GM12878 (cell line): Measurements from ENCODE around the gene NPY2R. TPM values are rescaled to one million over a fixed set of nuclear protein-coding genes. Genes with fewer than 3 reads are reported as not detected.

ENCODE experiments used
- ATAC-seq: fragments of 200-7000 bp; cut with Tn5 transposase; 3 replicates; pipeline ENCODE4 v1.9.1; 2020; ENCODE audit warnings: mild to moderate bottlenecking, moderate library complexity
- BruUV-seq: library from RNA; stranded (reverse); fragments of 400-500 nt; replicated peaks from 2 replicates; lab custom pipeline; 2021; lab: Mats Ljungman, UMichigan
- CTCF ChIA-PET: fragments of 300-600 bp; sonication (Branson Sonifier 250); formaldehyde crosslinking; extraction: SDS; loops from one replicate; lab custom pipeline; 2021; ENCODE audit warnings: inconsistent platforms; lab: Yijun Ruan, JAX
- POLR2A ChIA-PET: fragments of 350-600 bp; formaldehyde crosslinking; extraction: SDS; loops from one replicate; lab custom pipeline; 2021; ENCODE audit warnings: inconsistent platforms; lab: Charles Lee
- RAD21 ChIA-PET: fragments of 300-600 bp; sonication (Branson Sonifier 250); formaldehyde crosslinking; loops from one replicate; lab custom pipeline; 2023; ENCODE audit warnings: antibody characterized with exemption; ENCODE audit not compliant: unreplicated experiment; lab: Charles Lee
- SMC1A ChIA-PET: fragments of 300-600 bp; sonication (Branson Sonifier 250); formaldehyde crosslinking; loops from one replicate; lab custom pipeline; 2023; ENCODE audit not compliant: unreplicated experiment, uncharacterized antibody; lab: Charles Lee
- DNase-seq: peaks from one replicate; pipeline ENCODE4 v3.0.0-alpha.2; 2011; ENCODE audit warnings: low read depth, low spot score
- FAIRE-seq: peaks from 3 replicates; lab custom pipeline; 2011; peaks lifted over from hg19 to GRCh38; lab: Jason Lieb, UNC
- H2AFZ ChIP-seq: 2 replicates; pipeline ENCODE4 v1.6.0; 2011; ENCODE audit warnings: low read depth, low read length, control low read depth; ENCODE audit not compliant: control insufficient read depth
- H3K27ac ChIP-seq: 2 replicates; pipeline ENCODE4 v1.5.1; 2011; ENCODE audit warnings: control low read depth; ENCODE audit not compliant: control insufficient read depth, insufficient read depth
- H3K27me3 ChIP-seq, 2 experiments: replicated peaks in 1 of 2; 2 replicates each; pipeline versions ENCODE4 v1.6.0 to v1.6.1; 2011; ENCODE audit warnings: low read length in 1 of 2; ENCODE audit not compliant: control insufficient read depth in 2 of 2, insufficient read depth in 2 of 2
- H3K36me3 ChIP-seq, 2 experiments: 2 replicates each; pipeline ENCODE4 v1.5.1; 2011; ENCODE audit warnings: low read length in 1 of 2; ENCODE audit not compliant: control insufficient read depth in 2 of 2, insufficient read depth in 2 of 2
- H3K4me1 ChIP-seq: 2 replicates; pipeline ENCODE4 v1.6.1; 2011; ENCODE audit warnings: mild to moderate bottlenecking, low read length, moderate library complexity, mixed read lengths; ENCODE audit not compliant: control insufficient read depth, insufficient read depth
- H3K4me2 ChIP-seq: 2 replicates; pipeline ENCODE4 v1.6.0; 2011; ENCODE audit warnings: control low read depth; ENCODE audit not compliant: control insufficient read depth, insufficient read depth
- H3K4me3 ChIP-seq: fragments of 200-600 bp; sonication (generic); 2 replicates; pipeline ENCODE4 v1.5.1; 2016
- H3K79me2 ChIP-seq: 2 replicates; pipeline ENCODE4 v1.6.0; 2011; ENCODE audit warnings: low read length; ENCODE audit not compliant: control insufficient read depth, insufficient read depth
- H3K9ac ChIP-seq: 2 replicates; pipeline ENCODE4 v1.8.0; 2011; ENCODE audit warnings: low read length, control low read depth, mixed read lengths; ENCODE audit not compliant: control insufficient read depth, insufficient read depth
- H3K9me3 ChIP-seq: replicated peaks from 3 replicates; pipeline ENCODE4 v1.5.1; 2011; ENCODE audit warnings: mild to moderate bottlenecking, low read length; ENCODE audit not compliant: control insufficient read depth, insufficient read depth
- H4K20me1 ChIP-seq: 2 replicates; pipeline ENCODE4 v1.6.0; 2011; ENCODE audit not compliant: control insufficient read depth, insufficient read depth
- CTCF ChIP-seq, 3 experiments: IDR thresholded peaks in 2 of 3; conservative IDR thresholded peaks in 1 of 3; 2 replicates each; pipeline ENCODE4 v1.5.1; 2011; ENCODE audit warnings: low read depth in 3 of 3, low read length in 3 of 3, mild to moderate bottlenecking in 3 of 3, control low read depth in 2 of 3, moderate library complexity in 2 of 3, inconsistent platforms in 1 of 3, mixed read lengths in 1 of 3; ENCODE audit not compliant: control insufficient read depth in 2 of 3, insufficient read depth in 1 of 3; ENCODE audit errors: extremely low read depth in 1 of 3
- ESRRA ChIP-seq: IDR thresholded peaks from 2 replicates; pipeline ENCODE4 v1.6.1; 2012; ENCODE audit warnings: mild to moderate bottlenecking, low read length, improper control_type of control experiment
- FOXK2 ChIP-seq: fragments of 450-650 bp; IDR thresholded peaks from 2 replicates; pipeline ENCODE4 v1.6.1; 2017; ENCODE audit warnings: mild to moderate bottlenecking, moderate library complexity
- MAX ChIP-seq: IDR thresholded peaks from 2 replicates; pipeline ENCODE4 v1.6.1; 2012; ENCODE audit warnings: low read depth, low read length, improper control_type of control experiment
- PAX5 ChIP-seq: IDR thresholded peaks from 2 replicates; pipeline ENCODE4 v1.6.1; 2011; ENCODE audit warnings: low read depth, low read length, borderline replicate concordance
- RAD51 ChIP-seq: fragments of 450-650 bp; IDR thresholded peaks from 2 replicates; pipeline ENCODE4 v1.6.1; 2016; ENCODE audit warnings: moderate library complexity, mild to moderate bottlenecking, inconsistent platforms
- REST ChIP-seq: IDR thresholded peaks from 2 replicates; pipeline ENCODE4 v1.6.1; 2012; ENCODE audit warnings: mild to moderate bottlenecking, low read depth, low read length
- SREBF1 ChIP-seq: IDR thresholded peaks from 2 replicates; pipeline ENCODE4 v1.6.1; 2012; ENCODE audit warnings: mild to moderate bottlenecking, low read length
- ZBED1 ChIP-seq: IDR thresholded peaks from 2 replicates; pipeline ENCODE4 v1.6.1; 2016; ENCODE audit warnings: borderline replicate concordance
- WGBS: methylation state at CpG from one replicate; pipeline ENCODE4 v1.1.6; 2016; ENCODE audit warnings: low lambda C conversion rate; ENCODE audit not compliant: insufficient replicate concordance, insufficient coverage; ENCODE audit errors: missing lambda C conversion rate; 5-methylcytosine and 5-hydroxymethylcytosine counted together
- in situ Hi-C: fragments of 300-500 bp; cut with MboI; formaldehyde crosslinking; loops from 9 replicates; pipeline ENCODE4 v1.14.3; 2018; ENCODE audit warnings: mixed read lengths
- intact Hi-C: fragments of 100-400 bp; cut with micrococcal nuclease; formaldehyde crosslinking; loops from one replicate; pipeline ENCODE4 v1.14.2; 2022; ENCODE audit not compliant: unreplicated experiment
- polyA plus RNA-seq, 11 experiments: library from polyadenylated mRNA; depleted of rRNA in 4 of 11; unstranded in 6 of 11; stranded (reverse) in 5 of 11; fragments of >200 nt; fragmentation: Nextera tagmentation in 4 of 11; fragmentation: Illumina TruSeq in 1 of 11; extraction: Ambion mirVana in 4 of 11; extraction: Trizol in 1 of 11; gene quantifications; 1 replicate in 1 of 11; 2 replicates in 10 of 11; pipeline versions ENCODE4 v1.2.1 to v1.2.3, GENCODE V29; 2011 to 2016; ENCODE audit warnings: inconsistent platforms in 2 of 11, missing spikeins in 2 of 11, low read depth in 1 of 11
- total RNA-seq, 4 experiments: library from RNA; depleted of rRNA in 3 of 4; stranded (reverse); fragments of >200 nt in 3 of 4; fragmentation: Illumina TruSeq in 1 of 4; extraction: Trizol in 1 of 4; gene quantifications; 2 replicates each; pipeline versions ENCODE4 v1.2.1 to v1.2.3, GENCODE V29; 2013 to 2021

NPY2R gene
- total and polyA plus RNA-seq, 10 of the 15 experiments (the other 5 are each of a cell fraction or from before 2014, with no cell fraction given), result not detected

- in situ Hi-C loops (no loop called here), intact Hi-C loops (no loop called here)
- FAIRE-seq (no peak), ATAC-seq (no peak), DNase-seq (no peak)
- CTCF ChIA-PET, result interaction anchor here (0.6 kb wide), 1 partner anchor 81 kb away, joined by 3 read pairs; no protein-coding TSS in a partner anchor
- BruUV-seq, result no TSS peak
- no peaks in the 10 kb centered on the region for H3K79me2 ChIP-seq
- no peaks in the 10 kb centered on the region for H3K27me3 ChIP-seq
- H4K20me1 ChIP-seq, result no peaks in the 10 kb centered on the region
- TF ChIP-seq FOXK2, result no peak
- TF ChIP-seq RAD51, result no peak
- TF ChIP-seq CTCF (IDR thresholded peaks at IDR 0.05 in 2 of 3, conservative IDR thresholded peaks at IDR 0.05 in 1 of 3; ENCODE audit: control insufficient read depth in 2 of 3, extremely low read depth in 1 of 3, insufficient read depth in 1 of 3, low read depth in 3 of 3, low read length in 3 of 3), result no peak
- no peaks in the 10 kb centered on the region for H3K9me3 ChIP-seq
- RAD21 ChIA-PET, result no interaction called here
- SMC1A ChIA-PET, result interaction anchor here (0.6 kb wide), 1 partner anchor 145 kb away, joined by 3 read pairs; no protein-coding TSS in a partner anchor
- WGBS, result 13% methylated on average over 4 of the region's 4 CpGs
- H3K4me2 ChIP-seq, result no peak overlapping the region
- H3K36me3 ChIP-seq, result no peaks in the 10 kb centered on the region
- POLR2A ChIA-PET, result no interaction called here
- H2AFZ ChIP-seq, result no peak overlapping the region
- no peak overlapping the region for H3K4me3 ChIP-seq
- H3K4me1 ChIP-seq, result no peaks in the 10 kb centered on the region
- no peak overlapping the region for H3K9ac ChIP-seq
- no peak overlapping the region for H3K27ac ChIP-seq
Measured at GRCh38 chr4:155173371-155173770, 35.1 kb upstream of the NPY2R start.

- no peaks in the 10 kb centered on the region for H3K27me3 ChIP-seq
- in situ Hi-C loops, result no loop called here
- no peak for FAIRE-seq
- H3K4me3 ChIP-seq, result no peak overlapping the region
- ChIA-PET RAD21 (no interaction called here), POLR2A (no interaction called here), CTCF (no interaction called here), SMC1A (interaction anchor here (0.8 kb wide), 1 partner anchor 148 kb away, joined by 3 read pairs; no protein-coding TSS in a partner anchor)
- no peaks in the 10 kb centered on the region for H3K36me3 ChIP-seq
- no peak overlapping the region for H3K4me2 ChIP-seq
- no peak overlapping the region for H3K9ac ChIP-seq
- H3K27ac ChIP-seq, result no peak overlapping the region
- BruUV-seq, result no TSS peak
- no peaks in the 10 kb centered on the region for H3K4me1 ChIP-seq
- no peak overlapping the region for H2AFZ ChIP-seq
- no peak for ATAC-seq
- no peaks in the 10 kb centered on the region for H4K20me1 ChIP-seq
- no peak for DNase-seq
- intact Hi-C loops, result no loop called here
- no peaks in the 10 kb centered on the region for H3K79me2 ChIP-seq
- WGBS, result 50% methylated on average over 1 of the region's 1 CpG
- no peaks in the 10 kb centered on the region for H3K9me3 ChIP-seq
- TF ChIP-seq REST (no peak), MAX (no peak), ZBED1 (no peak), CTCF (IDR thresholded peaks at IDR 0.05 in 2 of 3, conservative IDR thresholded peaks at IDR 0.05 in 1 of 3; ENCODE audit: control insufficient read depth in 2 of 3, extremely low read depth in 1 of 3, insufficient read depth in 1 of 3, low read depth in 3 of 3, low read length in 3 of 3) (no peak), PAX5 (no peak), SREBF1 (no peak), ESRRA (no peak)
Measured at GRCh38 chr4:155174668-155175067, 33.8 kb upstream of the NPY2R start.
